ENCODE data around the gene EME1. TPM values are rescaled to one million over a fixed set of nuclear protein-coding genes. Genes with fewer than 3 reads are reported as not detected.

Gene EME1
- total RNA-seq, 6 donors from 2014 or later, result 0.30 to 12.1 (median 1.2) TPM; not detected in 2

DNA sequence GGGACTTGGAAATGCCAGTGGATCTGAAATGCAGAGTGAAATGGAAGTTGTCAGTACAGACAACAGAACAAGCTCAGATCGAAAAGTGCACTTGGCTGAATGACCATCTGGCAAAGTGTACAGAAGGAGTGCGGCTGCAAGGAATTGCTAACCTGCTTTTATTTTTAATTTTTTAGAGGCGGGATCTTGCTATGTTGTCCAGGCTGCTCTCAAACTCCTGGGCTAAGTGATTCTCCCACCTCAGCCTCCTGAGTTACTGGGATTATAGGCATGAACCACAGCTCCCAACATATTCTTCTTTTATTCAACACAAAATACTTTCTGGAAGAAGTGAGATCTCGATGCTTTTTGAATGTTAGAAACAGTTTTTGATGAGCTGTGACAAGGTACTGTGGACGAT is 20.7 kb downstream of the EME1 start:
- no peak overlapping the region for H3K4me3 ChIP-seq
- peaks cover 22 to 29% (median 26%) of the 10 kb centered on the region in 4 donors for H3K4me1 ChIP-seq
- H3K27ac ChIP-seq, result no peak overlapping the region
- WGBS, 2 donors, result 95 to 97% methylated on average over 5 of the region's 5 CpGs
- H3K36me3 ChIP-seq, result peaks cover 41 to 68% (median 58%) of the 10 kb centered on the region in 4 donors
- H3K9me3 ChIP-seq, result no peaks in the 10 kb centered on the region
- H3K27me3 ChIP-seq, result no peaks in the 10 kb centered on the region
- no peak for ATAC-seq (ENCODE audit: low FRiP score in 2 of 2)
- TF ChIP-seq CTCF (IDR thresholded peaks at IDR 0.05), result no peak
- TF ChIP-seq POLR2AphosphoS5 (IDR thresholded peaks at IDR 0.05), result no peak
- no peak for TF ChIP-seq EP300 (IDR thresholded peaks at IDR 0.05)
- TF ChIP-seq POLR2A (IDR thresholded peaks at IDR 0.05), result no peak
- no peak for DNase-seq

GRCh38 chr17:50394711-50395110 is 21.7 kb downstream of the EME1 start:
- H3K27me3 ChIP-seq, result no peaks in the 10 kb centered on the region
- 42 to 44% methylated on average over 3 of the region's 3 CpGs for WGBS, 2 donors
- no peaks in the 10 kb centered on the region for H3K9me3 ChIP-seq
- H3K36me3 ChIP-seq, result peaks cover 38 to 58% (median 52%) of the 10 kb centered on the region in 4 donors
- ATAC-seq (ENCODE audit: low FRiP score in 2 of 2), result no peak
- peaks cover 22 to 29% (median 26%) of the 10 kb centered on the region in 4 donors for H3K4me1 ChIP-seq
- no peak for DNase-seq
- H3K4me3 ChIP-seq, result peak overlapping the region in 1 of 4 donors; percentile 95
- TF ChIP-seq POLR2AphosphoS5 (IDR thresholded peaks at IDR 0.05), result no peak
- no peak for TF ChIP-seq POLR2A (IDR thresholded peaks at IDR 0.05)
- TF ChIP-seq CTCF (IDR thresholded peaks at IDR 0.05), result no peak
- no peak for TF ChIP-seq EP300 (IDR thresholded peaks at IDR 0.05)
- H3K27ac ChIP-seq, result peak overlapping the region in 1 of 4 donors; percentile 5

GRCh38 chr17:50396261-50397110 is 23.5 kb downstream of the EME1 start:
- H3K36me3 ChIP-seq, result peaks cover 27 to 41% (median 36%) of the 10 kb centered on the region in 4 donors
- peak overlapping the region; percentile 72 to 99 (median 92) for H3K4me3 ChIP-seq
- 8 to 10% methylated on average over 28 to 29 of the region's 30 CpGs for WGBS, 2 donors
- H3K4me1 ChIP-seq, result peaks cover 22 to 29% (median 26%) of the 10 kb centered on the region in 4 donors
- H3K27me3 ChIP-seq, result no peaks in the 10 kb centered on the region
- peak; percentile 71 to 75 for ATAC-seq (ENCODE audit: low FRiP score in 2 of 2)
- no peak for TF ChIP-seq EP300 (IDR thresholded peaks at IDR 0.05)
- no peaks in the 10 kb centered on the region for H3K9me3 ChIP-seq
- peak in 1 of 2 donors; percentile 61 for DNase-seq
- peak overlapping the region; percentile 88 to 93 (median 90) for H3K27ac ChIP-seq

GRCh38 chr17:50397111-50397918 is 24.3 kb downstream of the EME1 start, which contains the start of gene LRRC59:
Gene LRRC59 (minus strand): TSS chr17:50397523. CDS start chr17:50397317, 206 bp downstream.
- peaks cover 22 to 29% (median 26%) of the 10 kb centered on the region in 4 donors for H3K4me1 ChIP-seq

More at GRCh38 chr17:50397111-50397918, 24.3 kb downstream of the EME1 start, which contains the start of gene LRRC59:
- H3K36me3 ChIP-seq, result peaks cover 19 to 32% (median 27%) of the 10 kb centered on the region in 4 donors
- ATAC-seq (ENCODE audit: low FRiP score in 2 of 2) (peak; percentile 98 to 99), DNase-seq (peak; percentile 94 to 98)
- TF ChIP-seq POLR2A (IDR thresholded peaks at IDR 0.05), result peak in 2 of 4 donors; percentile 90 to 91
- peak; percentile 95 to 100 (median 99) for TF ChIP-seq CTCF (IDR thresholded peaks at IDR 0.05)
- TF ChIP-seq EP300 (IDR thresholded peaks at IDR 0.05), result no peak
- peak; percentile 94 to 96 for TF ChIP-seq POLR2AphosphoS5 (IDR thresholded peaks at IDR 0.05)
- 1% methylated on average over 12 to 24 of the region's 70 CpGs for WGBS, 2 donors
- H3K27me3 ChIP-seq, result no peaks in the 10 kb centered on the region
- peak within 1 kb of the TSS; percentile 88 to 93 (median 90) for H3K27ac ChIP-seq
- H3K4me3 ChIP-seq, result peak within 1 kb of the TSS; percentile 72 to 99 (median 92)
- no peaks in the 10 kb centered on the region for H3K9me3 ChIP-seq

Data from upper lobe of left lung (tissue), 6 donors.